ENCODE results near the gene MYO18A.
A peak's percentile ranks its signal among the peaks of the same experiment; 100 is the strongest.

- TF ChIP-seq CTCF (conservative IDR thresholded peaks at IDR 0.05; ENCODE audit: low read depth, low read length) (peak; percentile 85), POLR2A (IDR thresholded peaks at IDR 0.05; ENCODE audit: low read depth, low read length) (no peak), RAD21 (IDR thresholded peaks at IDR 0.05; ENCODE audit: low read length) (peak; percentile 77), CEBPB (IDR thresholded peaks at IDR 0.05; ENCODE audit: low read depth, low read length) (no peak), RCOR1 (IDR thresholded peaks at IDR 0.05; ENCODE audit: insufficient replicate concordance, low read length) (no peak), RFX5 (IDR thresholded peaks at IDR 0.05; ENCODE audit: low read depth, low read length) (no peak), ELK1 (IDR thresholded peaks at IDR 0.05; ENCODE audit: borderline replicate concordance, low read depth, low read length) (no peak), FOS (IDR thresholded peaks at IDR 0.05; ENCODE audit: low read depth, low read length) (no peak), MXI1 (IDR thresholded peaks at IDR 0.05; ENCODE audit: borderline replicate concordance, low read depth, low read length) (peak; percentile 99), MAFK (IDR thresholded peaks at IDR 0.05; ENCODE audit: low read depth, low read length) (no peak), BHLHE40 (IDR thresholded peaks at IDR 0.05; ENCODE audit: low read depth, low read length) (peak; percentile 79; the same call in 1 of the 2 replicates), SMC3 (IDR thresholded peaks at IDR 0.05; ENCODE audit: low read depth, low read length) (peak; percentile 92)
These were observed 68.2 kb downstream of the MYO18A start for GRCh38 chr17:29111816-29112499.

Data from IMR-90 (cell line).